ENCODE results near the gene NAA35.
"Not testable (repeated sequence)": the region's sequence is repeated elsewhere in the genome, so short reads cannot be mapped to it uniquely, and the experiment has no call there.

NAA35 gene

GRCh38 chr9:85940832-85941621, at the start of gene NAA35:
Gene NAA35, plus strand, starts transcription at chr9:85941146. Its CDS starts 1,014 bp downstream, at chr9:85942160.
- peak; percentile 99 for DNase-seq

DNA sequence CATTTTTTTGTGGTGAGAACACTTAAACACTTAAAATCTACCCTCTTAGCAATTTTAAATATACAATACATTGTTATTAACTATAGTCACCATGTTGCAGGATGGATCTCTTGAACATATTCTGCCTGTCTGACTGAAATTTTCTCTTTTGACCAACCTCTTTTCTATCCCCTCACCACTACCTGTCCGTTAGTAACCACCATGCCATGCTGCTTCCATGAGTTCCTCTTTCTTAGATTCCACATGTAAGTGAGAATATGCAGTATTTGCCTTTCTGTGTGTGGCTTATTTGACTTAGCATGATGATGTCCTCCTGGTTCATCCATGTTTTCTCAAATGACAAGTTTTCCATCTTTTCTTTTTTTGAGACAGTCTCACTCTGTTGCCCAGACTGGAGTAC, 48.5 kb upstream of the NAA35 start:
- no peak for DNase-seq

- DNase-seq: no peak
These were observed 45.3 kb upstream of the NAA35 start for GRCh38 chr9:85895685-85896084.

GRCh38 chr9:85897848-85898247, 43.1 kb upstream of the NAA35 start:
- no peak for DNase-seq

GRCh38 chr9:85898332-85898731, 42.6 kb upstream of the NAA35 start:
- DNase-seq: no peak

DNA sequence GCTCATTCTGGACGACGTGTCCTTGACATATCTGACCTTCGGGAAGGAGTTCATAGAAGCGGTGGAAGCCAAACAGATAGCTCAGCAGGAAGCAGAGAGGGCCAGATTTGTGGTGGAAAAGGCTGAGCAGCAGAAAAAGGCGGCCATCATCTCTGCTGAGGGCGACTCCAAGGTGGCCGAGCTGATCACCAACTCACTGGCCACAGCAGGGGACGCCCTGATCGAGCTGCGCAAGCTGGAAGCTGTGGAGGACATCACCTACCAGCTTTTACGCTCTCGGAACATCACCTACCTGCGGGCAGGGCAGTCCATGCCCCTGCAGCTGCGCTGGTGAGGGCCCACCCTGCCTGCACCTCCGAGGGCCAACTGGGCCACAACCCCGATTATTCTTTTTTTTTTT, 41.6 kb upstream of the NAA35 start:
- no peak for DNase-seq

DNA sequence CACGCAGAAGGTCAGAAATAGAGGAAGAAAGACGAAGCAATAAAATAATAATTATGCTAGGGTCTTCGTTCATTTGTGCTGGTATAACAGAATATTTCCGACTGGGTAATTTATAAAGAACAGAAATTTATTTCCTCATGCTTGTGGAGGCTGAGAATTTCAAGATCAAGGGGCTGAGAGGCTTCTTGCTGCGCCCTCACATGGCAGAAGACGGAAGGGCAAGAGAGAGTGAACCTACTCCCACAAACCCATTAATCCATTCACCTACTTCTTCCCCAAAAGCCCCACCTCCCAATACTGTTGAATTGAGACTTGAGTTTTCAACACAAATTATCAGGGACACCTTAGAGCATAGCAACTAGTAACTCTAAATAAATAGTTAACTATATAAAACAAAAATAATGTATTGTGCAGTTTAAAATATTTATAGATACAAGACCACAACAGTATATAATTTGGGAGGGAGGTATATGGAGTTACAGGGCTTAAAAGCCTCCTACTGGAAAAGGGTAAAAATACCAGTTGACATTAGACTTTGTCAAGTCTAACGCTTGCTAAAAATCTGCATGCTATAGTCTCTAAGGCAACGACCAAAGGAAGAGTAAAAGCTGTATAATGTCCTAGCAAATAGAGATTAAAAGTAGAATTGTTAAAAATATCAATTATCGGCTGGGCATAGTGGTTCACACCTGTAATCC, 40.3 kb upstream of the NAA35 start:
- DNase-seq: no peak

DNA sequence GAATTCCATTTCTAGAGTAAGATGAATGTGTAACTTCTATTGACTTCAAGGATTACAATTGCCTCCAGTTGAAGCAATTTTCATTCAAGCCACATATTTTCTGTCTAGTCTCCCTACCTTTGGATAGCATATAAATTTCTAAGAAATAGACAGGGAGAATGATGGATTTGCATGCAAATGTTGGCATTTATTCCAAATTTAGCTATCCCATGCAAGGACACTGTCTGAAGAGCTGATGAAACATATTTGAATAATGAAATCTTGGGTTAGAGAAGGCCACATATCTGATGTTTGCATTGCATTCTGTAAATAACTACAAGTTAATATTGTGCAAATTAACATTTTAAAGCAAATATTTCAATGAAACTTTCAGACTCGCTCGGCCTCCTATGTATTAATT, 36.0 kb upstream of the NAA35 start:
- DNase-seq: no peak

GRCh38 chr9:85905957-85906356, 35.0 kb upstream of the NAA35 start:
- no peak for DNase-seq

- no peak for DNase-seq
These were observed 31.6 kb upstream of the NAA35 start for GRCh38 chr9:85909390-85909789.

DNA sequence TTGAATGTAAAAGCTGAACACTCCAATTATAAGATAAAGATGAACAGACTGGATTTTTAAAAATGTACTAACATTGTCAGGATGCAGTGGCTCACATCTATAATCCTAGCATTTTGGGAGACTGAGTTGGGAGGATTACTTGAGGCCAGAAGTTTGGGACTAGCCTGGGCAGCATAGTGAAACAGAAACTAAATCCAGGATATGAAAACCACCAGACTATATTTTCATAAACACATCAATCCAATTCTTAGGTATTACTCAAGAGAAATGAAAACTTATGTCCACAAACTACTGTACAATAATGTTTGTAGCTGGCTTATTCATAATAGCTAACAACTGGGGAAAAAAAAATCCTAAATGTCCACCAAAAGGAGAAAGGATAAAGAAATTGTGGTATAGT, 26.8 kb upstream of the NAA35 start:
- DNase-seq: no peak

DNA sequence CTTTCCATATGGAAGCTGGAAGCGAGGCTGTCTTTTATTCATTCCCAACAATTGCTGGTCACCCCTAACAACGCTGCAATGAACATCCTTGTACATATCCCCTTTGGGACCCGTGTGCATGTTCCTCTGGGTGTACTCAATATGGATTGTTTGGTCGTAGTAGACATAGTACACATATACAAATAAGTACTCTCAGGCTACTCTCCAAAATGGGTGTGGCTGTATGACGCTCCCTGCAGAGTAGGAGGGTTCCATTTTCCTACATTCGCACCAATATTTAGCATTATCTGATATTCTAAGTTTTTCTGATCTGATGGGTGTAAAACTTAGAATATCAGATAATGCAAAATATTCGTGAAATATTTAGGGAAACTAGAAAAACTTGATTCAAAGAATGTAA, 23.2 kb upstream of the NAA35 start:
- DNase-seq: no peak

DNA sequence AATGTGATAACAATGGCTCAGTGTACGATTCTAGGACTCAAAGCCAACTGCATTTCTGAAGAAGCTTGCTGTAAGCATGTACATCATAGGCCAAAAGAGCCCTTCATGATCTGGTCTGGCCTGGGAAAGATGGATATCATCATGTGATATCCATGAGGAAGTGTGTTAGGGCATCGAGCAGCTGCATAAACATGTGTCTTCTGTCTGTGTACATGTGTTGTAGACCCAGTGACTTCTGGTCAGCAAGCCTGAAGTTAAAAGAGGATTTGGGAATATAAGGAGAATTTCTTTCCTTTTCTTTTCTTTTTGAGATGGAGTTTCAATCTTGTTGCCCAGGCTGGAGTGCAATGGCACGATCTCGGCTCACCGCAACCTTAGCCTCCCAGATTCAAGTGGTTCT, 15.5 kb upstream of the NAA35 start:
- no peak for DNase-seq

- DNase-seq: no peak
These were observed 13.9 kb upstream of the NAA35 start for GRCh38 chr9:85927076-85927475.

- no peak for DNase-seq
These were observed 9.5 kb upstream of the NAA35 start for GRCh38 chr9:85931495-85931894.

- DNase-seq: not testable (repeated sequence)
These were observed 5.0 kb upstream of the NAA35 start for GRCh38 chr9:85935950-85936349.

DNA sequence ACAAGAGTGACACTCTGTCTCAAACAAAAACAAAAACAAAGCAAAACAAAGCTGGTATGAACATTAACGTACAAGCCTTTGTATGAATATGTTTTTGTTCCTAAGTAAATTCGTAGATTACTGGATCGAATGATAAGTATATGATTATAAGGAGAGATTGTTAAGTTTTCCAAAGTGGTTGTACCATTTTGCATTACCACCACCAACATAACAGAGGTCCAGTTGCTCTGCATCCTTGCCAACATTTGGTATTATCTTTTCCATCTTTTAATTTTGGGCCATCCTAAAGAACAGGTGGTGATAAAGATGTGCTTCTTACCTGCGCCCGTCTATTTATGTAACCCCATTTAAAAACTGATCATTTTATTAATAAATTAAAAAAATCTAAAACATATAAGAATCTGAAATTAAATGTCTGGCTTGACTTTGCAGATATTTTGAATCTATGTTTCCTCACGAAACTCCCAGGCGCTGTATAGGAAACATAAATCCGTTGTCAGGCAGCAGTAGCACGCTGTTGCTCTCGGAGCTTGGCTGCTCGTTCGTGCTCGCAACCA, 593 bp upstream of the NAA35 start:
- DNase-seq: no peak

GRCh38 chr9:85941622-85941940, 635 bp downstream of the NAA35 start:
- no peak for DNase-seq

DNA sequence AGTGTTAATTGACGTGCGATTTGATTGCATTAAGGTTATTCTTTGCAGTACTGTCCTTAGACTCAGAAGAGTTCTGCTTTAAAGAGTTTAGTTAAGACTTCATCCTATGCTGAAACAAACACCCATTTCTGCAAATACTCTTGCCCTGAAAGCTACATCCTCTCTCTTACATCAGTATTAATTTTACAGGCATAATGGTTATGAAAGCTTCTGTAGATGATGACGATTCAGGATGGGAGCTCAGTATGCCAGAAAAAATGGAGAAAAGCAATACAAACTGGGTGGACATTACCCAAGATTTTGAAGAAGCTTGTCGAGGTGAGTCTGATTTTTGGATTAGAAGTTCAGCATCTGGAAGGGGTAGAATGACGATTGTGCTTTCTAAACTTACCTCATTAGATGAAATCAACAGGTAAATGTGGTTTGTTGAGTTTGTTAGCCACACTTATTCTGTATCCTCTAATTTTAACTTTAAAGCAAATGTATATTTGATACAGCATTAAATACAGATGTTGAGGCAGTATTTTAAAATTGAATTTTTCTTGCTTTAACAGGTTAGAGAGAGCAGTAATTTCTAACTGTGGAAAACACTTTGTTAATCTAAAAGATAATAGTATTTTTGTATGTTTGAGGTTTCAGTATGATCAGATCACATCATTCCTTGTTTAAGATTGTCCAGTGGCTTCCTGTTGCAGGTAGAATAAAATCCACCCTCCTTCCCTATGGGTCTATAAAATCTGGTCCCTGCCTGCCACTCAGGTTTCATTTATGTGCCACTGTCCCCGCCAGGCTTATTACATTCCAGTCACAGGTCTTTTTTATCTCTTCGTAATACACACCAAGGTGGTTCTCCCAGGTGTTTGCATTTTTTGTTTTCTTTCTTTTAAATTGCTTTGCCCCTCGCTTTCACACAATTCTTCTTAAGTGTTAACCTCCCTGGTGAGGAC, 1.3 kb downstream of the NAA35 start:
- DNase-seq: no peak

DNA sequence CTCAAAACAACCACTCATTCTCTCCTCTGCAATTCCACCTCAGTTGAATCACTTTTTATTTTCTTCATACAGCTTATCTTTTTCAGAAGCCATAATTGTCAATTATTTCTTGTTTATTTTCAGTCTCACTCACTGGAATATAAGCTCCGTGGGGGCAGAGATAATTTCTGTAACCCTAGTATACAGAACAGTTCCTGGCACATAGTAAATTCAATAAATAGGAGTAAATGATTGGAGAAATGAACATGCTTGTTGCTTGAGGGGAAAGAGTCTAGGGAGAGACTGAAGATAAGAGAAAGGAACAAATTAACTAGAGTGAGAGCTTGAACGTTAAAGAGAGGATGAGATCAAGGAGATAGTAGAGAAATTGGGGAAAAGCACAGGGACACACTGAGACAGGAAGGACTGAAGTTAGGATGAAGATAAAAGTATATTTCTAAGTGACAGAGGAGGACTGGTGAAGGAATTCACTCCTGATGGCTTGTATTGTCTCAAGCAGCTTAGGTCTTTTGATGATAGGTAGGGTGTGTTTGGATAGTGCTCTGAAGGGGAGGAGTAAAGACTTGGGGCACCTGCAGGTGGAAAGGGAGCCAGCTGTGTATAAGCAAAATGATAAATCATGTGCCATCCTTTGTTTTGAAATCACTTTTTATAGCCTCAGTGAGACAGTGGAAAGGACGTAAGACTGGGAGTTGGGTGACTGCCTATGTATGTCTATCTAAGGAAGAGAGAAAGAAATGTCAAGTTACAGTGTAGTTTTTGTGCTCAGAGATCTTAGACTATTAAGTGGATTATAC, 2.2 kb downstream of the NAA35 start:
- peak; percentile 15 for DNase-seq

DNA sequence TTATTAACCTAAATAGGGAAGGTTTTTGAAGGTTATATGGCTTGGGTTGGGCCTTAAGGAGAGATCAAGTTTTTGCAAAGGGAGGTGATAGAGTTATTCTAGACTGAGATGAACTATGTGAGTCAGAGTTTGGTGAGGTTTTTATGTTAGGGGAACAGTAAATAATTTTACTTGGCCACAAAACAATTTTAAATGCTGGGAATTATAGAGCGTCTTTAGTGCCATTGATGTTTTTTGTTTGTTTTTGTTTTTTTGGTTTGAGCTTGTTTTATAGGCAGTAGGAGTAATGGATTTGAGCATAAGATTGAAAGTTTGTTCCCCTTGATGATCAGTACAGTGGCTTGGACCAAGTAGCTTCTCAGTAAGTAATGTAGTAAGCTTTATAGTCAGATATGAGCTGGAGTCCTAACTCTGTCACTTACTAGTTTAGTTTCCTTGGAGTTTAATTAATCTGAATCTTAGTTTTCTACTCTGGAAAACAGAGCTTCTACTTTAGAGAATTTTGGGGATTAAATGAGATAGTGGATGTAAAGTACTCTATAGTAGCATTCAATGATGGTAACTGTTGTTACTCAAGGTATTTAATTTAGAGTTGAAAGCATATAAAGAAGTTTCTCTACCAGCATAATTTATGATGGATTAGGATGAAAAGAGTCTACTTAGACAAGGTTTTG, 2.9 kb downstream of the NAA35 start:
- no peak for DNase-seq

DNA sequence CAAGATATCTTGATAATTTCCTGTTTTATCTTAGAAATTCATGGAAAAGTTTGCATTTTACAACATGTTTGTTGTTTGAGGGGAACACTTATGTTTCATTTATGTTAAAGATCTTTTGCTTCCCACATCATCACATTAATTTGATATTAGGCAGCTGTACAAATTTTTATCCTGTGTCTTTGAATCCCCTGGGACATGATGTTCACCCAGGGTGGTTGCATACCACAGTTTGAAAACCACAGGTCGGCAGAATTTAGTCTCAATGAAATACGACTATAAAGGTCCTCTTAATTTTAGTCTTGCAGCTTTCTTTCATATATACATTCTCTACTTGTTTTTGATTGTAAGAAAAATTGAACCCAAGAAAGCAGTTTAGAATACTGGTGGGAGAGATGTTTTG, 3.7 kb downstream of the NAA35 start:
- no peak for DNase-seq
